Esophagus muscularis mucosa (tissue), 3 donors: Measurements from ENCODE around the gene RUVBL2.
"Not testable (repeated sequence)": the region's sequence is repeated elsewhere in the genome, so short reads cannot be mapped to it uniquely, and the experiment has no call there.

Experiments
- CTCF ChIP-seq, 3 experiments: fragments of 200-600 bp in 2 of 3; fragments of 450-650 bp in 1 of 3; sonication (generic) in 2 of 3; IDR thresholded peaks; one replicate each; pipeline ENCODE4 v1.5.1; 2017 to 2019; ENCODE audit warnings: antibody characterized with exemption in 3 of 3, mild to moderate bottlenecking in 2 of 3, moderate library complexity in 1 of 3
- POLR2A ChIP-seq: fragments of 450-650 bp; IDR thresholded peaks from one replicate; pipeline ENCODE4 v1.6.1; 2017; ENCODE audit warnings: antibody characterized with exemption, moderate library complexity, mild to moderate bottlenecking, low read depth
- POLR2AphosphoS5 ChIP-seq, 2 donors: sonication (generic); formaldehyde crosslinking; IDR thresholded peaks; one replicate each; pipeline ENCODE4 v1.6.1; 2017; ENCODE audit warnings: antibody characterized with exemption in 2 of 2

- TF ChIP-seq CTCF (IDR thresholded peaks at IDR 0.05); POLR2A; POLR2AphosphoS5 (IDR thresholded peaks at IDR 0.05): not testable (repeated sequence)
These were observed 49.9 kb downstream of the RUVBL2 start, which contains the start of gene CGB5 for GRCh38 chr19:49043548-49043947.
